Upper lobe of right lung (tissue), 1 donor: ENCODE measurements around the gene XKR7. TPM values are rescaled to one million over a fixed set of nuclear protein-coding genes. Genes with fewer than 3 reads are reported as not detected.
"Not testable (repeated sequence)": the region's sequence is repeated elsewhere in the genome, so short reads cannot be mapped to it uniquely, and the experiment has no call there.

Source experiments
- ATAC-seq: fragments of 200-7000 bp; cut with Tn5 transposase; one replicate; pipeline ENCODE4 v1.9.1; 2020; ENCODE audit warnings: mild to moderate bottlenecking, moderate library complexity
- DNase-seq: peaks from one replicate; pipeline ENCODE4 v3.0.0-alpha.2; 2020
- H3K27ac ChIP-seq: fragments of 200-600 bp; one replicate; pipeline ENCODE4 v1.8.0; 2022
- H3K27me3 ChIP-seq: fragments of 200-600 bp; one replicate; pipeline ENCODE4 v1.8.0; 2022; ENCODE audit warnings: mild to moderate bottlenecking
- H3K36me3 ChIP-seq: fragments of 200-600 bp; one replicate; pipeline ENCODE4 v1.8.0; 2022
- H3K4me1 ChIP-seq: fragments of 200-600 bp; one replicate; pipeline ENCODE4 v1.8.0; 2022
- H3K4me3 ChIP-seq: fragments of 200-600 bp; one replicate; pipeline ENCODE4 v1.8.0; 2022; ENCODE audit warnings: mild to moderate bottlenecking
- H3K9me3 ChIP-seq: fragments of 200-600 bp; one replicate; pipeline ENCODE4 v1.8.0; 2022
- CTCF ChIP-seq: fragments of 200-600 bp; IDR thresholded peaks from one replicate; pipeline ENCODE4 v1.8.0; 2022; ENCODE audit warnings: antibody characterized with exemption
- intact Hi-C: fragments of 100-400 bp; cut with DNase I; formaldehyde crosslinking; loops from one replicate; pipeline ENCODE4 v1.11.0; 2022
- total RNA-seq: library from RNA; stranded (reverse); fragmentation: NEBNext Ultra II Directional; extraction: Animal tissue kit (Norgen Biotek cat#: 25700); gene quantifications from one replicate; pipeline ENCODE4 v1.2.1, GENCODE V29; 2021
- donor health status: DM: no; HTN: yes; CAD: no; lungs with severe emphysema.

XKR7 gene
- total RNA-seq, 1 donor from 2014 or later, result 0.09 TPM

DNA sequence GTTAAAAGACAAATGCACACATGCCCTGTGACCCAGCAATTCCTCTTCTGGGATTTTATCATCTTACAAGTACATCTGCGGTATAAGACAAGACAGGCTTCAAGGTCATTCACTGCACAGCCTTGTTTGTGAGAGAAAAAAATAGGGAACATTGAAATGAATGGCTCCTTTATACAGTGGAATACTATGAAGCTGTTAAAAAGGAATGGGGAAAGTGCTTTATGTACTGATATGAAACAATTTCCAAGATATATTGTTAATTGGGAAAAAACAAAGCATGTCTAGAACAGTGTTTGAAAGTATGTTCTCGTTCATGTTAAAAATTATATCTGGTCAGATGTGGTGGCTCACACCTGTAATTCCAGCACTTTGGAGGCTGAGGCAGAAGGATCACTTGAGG lies 41.5 kb upstream of the XKR7 start:
- no peak for ATAC-seq

GRCh38 chr20:31927627-31928159 lies 40.3 kb upstream of the XKR7 start:
- DNase-seq (no peak), ATAC-seq (no peak)
- Histone ChIP-seq H3K27ac (no peak overlapping the region), H3K4me1 (no peaks in the 10 kb centered on the region), H3K36me3 (no peaks in the 10 kb centered on the region), H3K27me3 (no peaks in the 10 kb centered on the region), H3K4me3 (no peak overlapping the region), H3K9me3 (no peaks in the 10 kb centered on the region)
- no peak for TF ChIP-seq CTCF
- intact Hi-C loops, result no loop called here

More for the DNA sequence above, 41.5 kb upstream of the XKR7 start:
- no peaks in the 10 kb centered on the region for H3K36me3 ChIP-seq
- H3K4me3 ChIP-seq, result no peak overlapping the region
- no peak for DNase-seq
- no peaks in the 10 kb centered on the region for H3K9me3 ChIP-seq
- intact Hi-C loops, result no loop called here
- no peaks in the 10 kb centered on the region for H3K4me1 ChIP-seq
- no peak overlapping the region for H3K27ac ChIP-seq
- no peaks in the 10 kb centered on the region for H3K27me3 ChIP-seq
- TF ChIP-seq CTCF, result no peak

DNA sequence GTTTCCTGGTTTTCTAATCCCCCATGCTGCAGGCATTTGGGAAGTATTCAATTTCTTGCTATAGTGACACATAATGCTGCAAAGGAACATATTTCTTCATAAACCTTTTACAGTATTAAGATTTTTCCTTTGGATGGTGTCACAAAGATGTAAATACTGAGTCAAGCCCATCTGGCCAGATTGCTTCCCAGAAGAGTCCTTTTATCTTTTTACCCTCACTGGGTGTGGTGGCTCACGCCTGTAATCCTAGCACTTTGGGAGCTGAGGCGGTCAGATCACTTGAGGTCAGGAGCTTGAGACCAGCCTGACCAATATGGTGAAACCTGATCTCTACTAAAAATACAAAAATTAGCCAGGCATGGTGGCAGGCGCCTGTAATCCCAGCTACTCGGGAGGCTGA lies 38.3 kb upstream of the XKR7 start:
- H3K9me3 ChIP-seq, DNase-seq, H3K36me3 ChIP-seq, H3K4me3 ChIP-seq, H3K27me3 ChIP-seq, ATAC-seq, H3K4me1 ChIP-seq, H3K27ac ChIP-seq, intact Hi-C loops: not testable (repeated sequence)

DNA sequence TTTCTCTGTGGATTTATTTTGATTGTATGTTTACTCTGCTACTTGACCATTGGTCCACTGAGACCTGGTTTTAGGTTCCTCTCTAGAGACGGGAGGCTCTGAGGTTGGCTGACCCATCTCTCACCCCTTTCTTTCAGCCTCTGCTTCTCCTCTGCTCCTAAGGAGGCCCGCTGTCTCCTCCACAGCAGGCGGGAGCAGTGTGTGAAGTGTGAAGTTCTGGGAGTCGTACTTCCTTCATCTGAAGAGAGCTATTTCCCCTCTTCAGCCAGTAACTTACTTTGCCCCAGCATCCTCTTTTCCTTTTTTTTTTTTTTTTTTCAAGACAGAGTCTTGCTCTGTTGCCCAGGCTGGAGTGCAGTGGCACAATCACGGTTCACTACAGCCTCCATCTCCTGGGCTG lies 37.2 kb upstream of the XKR7 start:
- intact Hi-C loops, result no loop called here
- no peaks in the 10 kb centered on the region for H3K4me1 ChIP-seq

GRCh38 chr20:31933698-31934097 lies 34.3 kb upstream of the XKR7 start:
- intact Hi-C loops, result no loop called here
- no peaks in the 10 kb centered on the region for H3K9me3 ChIP-seq
- no peak for ATAC-seq
- no peak for TF ChIP-seq CTCF
- no peak for DNase-seq
- no peaks in the 10 kb centered on the region for H3K36me3 ChIP-seq
- H3K27ac ChIP-seq, result no peak overlapping the region
- no peak overlapping the region for H3K4me3 ChIP-seq
- H3K27me3 ChIP-seq, result no peaks in the 10 kb centered on the region
- H3K4me1 ChIP-seq, result no peaks in the 10 kb centered on the region

More for the DNA sequence above, 37.2 kb upstream of the XKR7 start:
- H3K9me3 ChIP-seq, result no peaks in the 10 kb centered on the region
- DNase-seq (no peak), ATAC-seq (peak; percentile 63)
- no peak overlapping the region for H3K27ac ChIP-seq
- H3K36me3 ChIP-seq, result no peaks in the 10 kb centered on the region
- H3K27me3 ChIP-seq, result no peaks in the 10 kb centered on the region
- no peak for TF ChIP-seq CTCF
- no peak overlapping the region for H3K4me3 ChIP-seq

- ATAC-seq (no peak), DNase-seq (no peak)
- Histone ChIP-seq H3K4me3 (no peak overlapping the region), H3K27ac (no peak overlapping the region), H3K27me3 (no peaks in the 10 kb centered on the region), H3K9me3 (no peaks in the 10 kb centered on the region), H3K4me1 (no peaks in the 10 kb centered on the region), H3K36me3 (no peaks in the 10 kb centered on the region)
- TF ChIP-seq CTCF, result no peak
- intact Hi-C loops, result no loop called here
Observed at GRCh38 chr20:31934491-31934890, 33.5 kb upstream of the XKR7 start.
